Measurements from ENCODE around the gene NONO. TPM values are rescaled to one million over a fixed set of nuclear protein-coding genes. Genes with fewer than 3 reads are reported as not detected.
"Not testable (repeated sequence)": the region's sequence is repeated elsewhere in the genome, so short reads cannot be mapped to it uniquely, and the experiment has no call there.

Gene NONO
- total RNA-seq, 1 donor from 2014 or later: 411 TPM

- Histone ChIP-seq H3K36me3 (ENCODE audit: control insufficient read depth, insufficient read depth, low read length) (no peaks in the 10 kb centered on the region), H3K4me3 (ENCODE audit: low read depth, low read length) (no peak overlapping the region), H3K27me3 (ENCODE audit: control insufficient read depth, insufficient read depth, low read length) (no peaks in the 10 kb centered on the region)
- no peak for TF ChIP-seq CTCF (IDR thresholded peaks at IDR 0.05; ENCODE audit: insufficient read depth, low read length, poor library complexity, severe bottlenecking)
- no peak for DNase-seq (ENCODE audit: low read depth)
These were observed 32.5 kb downstream of the NONO start for GRCh38 chrX:71315917-71316316.

GRCh38 chrX:71316959-71317358 is 33.5 kb downstream of the NONO start:
- not testable (repeated sequence) for H3K4me3 ChIP-seq (ENCODE audit: low read depth, low read length); H3K36me3 ChIP-seq (ENCODE audit: control insufficient read depth, insufficient read depth, low read length); H3K27me3 ChIP-seq (ENCODE audit: control insufficient read depth, insufficient read depth, low read length); DNase-seq (ENCODE audit: low read depth)

- TF ChIP-seq CTCF (IDR thresholded peaks at IDR 0.05; ENCODE audit: insufficient read depth, low read length, poor library complexity, severe bottlenecking): no peak
- H3K4me3 ChIP-seq (ENCODE audit: low read depth, low read length): no peak overlapping the region
These were observed 36.7 kb downstream of the NONO start for GRCh38 chrX:71320126-71320525.

GRCh38 chrX:71321731-71322130 is 38.3 kb downstream of the NONO start:
- Histone ChIP-seq H3K4me3 (ENCODE audit: low read depth, low read length) (no peak overlapping the region), H3K27me3 (ENCODE audit: control insufficient read depth, insufficient read depth, low read length) (no peaks in the 10 kb centered on the region), H3K36me3 (ENCODE audit: control insufficient read depth, insufficient read depth, low read length) (no peaks in the 10 kb centered on the region)
- TF ChIP-seq CTCF (IDR thresholded peaks at IDR 0.05; ENCODE audit: insufficient read depth, low read length, poor library complexity, severe bottlenecking): no peak
- DNase-seq (ENCODE audit: low read depth): no peak

More at GRCh38 chrX:71320126-71320525, 36.7 kb downstream of the NONO start:
- no peaks in the 10 kb centered on the region for H3K27me3 ChIP-seq (ENCODE audit: control insufficient read depth, insufficient read depth, low read length)
- DNase-seq (ENCODE audit: low read depth): no peak
- no peaks in the 10 kb centered on the region for H3K36me3 ChIP-seq (ENCODE audit: control insufficient read depth, insufficient read depth, low read length)

- not testable (repeated sequence) for H3K27me3 ChIP-seq (ENCODE audit: control insufficient read depth, insufficient read depth, low read length); H3K36me3 ChIP-seq (ENCODE audit: control insufficient read depth, insufficient read depth, low read length); H3K4me3 ChIP-seq (ENCODE audit: low read depth, low read length); DNase-seq (ENCODE audit: low read depth)
These were observed 41.0 kb downstream of the NONO start for GRCh38 chrX:71324452-71324851.

- Histone ChIP-seq H3K36me3 (ENCODE audit: control insufficient read depth, insufficient read depth, low read length) (no peaks in the 10 kb centered on the region), H3K27me3 (ENCODE audit: control insufficient read depth, insufficient read depth, low read length) (no peaks in the 10 kb centered on the region), H3K4me3 (ENCODE audit: low read depth, low read length) (no peak overlapping the region)
- no peak for DNase-seq (ENCODE audit: low read depth)
- no peak for TF ChIP-seq CTCF (IDR thresholded peaks at IDR 0.05; ENCODE audit: insufficient read depth, low read length, poor library complexity, severe bottlenecking)
These were observed 43.0 kb downstream of the NONO start for GRCh38 chrX:71326394-71326793.

GRCh38 chrX:71349151-71349665 is 65.8 kb downstream of the NONO start:
- H3K36me3 ChIP-seq (ENCODE audit: control insufficient read depth, insufficient read depth, low read length); DNase-seq (ENCODE audit: low read depth); H3K27me3 ChIP-seq (ENCODE audit: control insufficient read depth, insufficient read depth, low read length); H3K4me3 ChIP-seq (ENCODE audit: low read depth, low read length): not testable (repeated sequence)

GRCh38 chrX:71349867-71350266 is 66.4 kb downstream of the NONO start:
- DNase-seq (ENCODE audit: low read depth); H3K27me3 ChIP-seq (ENCODE audit: control insufficient read depth, insufficient read depth, low read length): not testable (repeated sequence)

More at GRCh38 chrX:71349867-71350266, 66.4 kb downstream of the NONO start:
- H3K36me3 ChIP-seq (ENCODE audit: control insufficient read depth, insufficient read depth, low read length); H3K4me3 ChIP-seq (ENCODE audit: low read depth, low read length): not testable (repeated sequence)

All from kidney epithelial cell (primary cell).